Measurements from ENCODE around the gene PLA1A. TPM values are rescaled to one million over a fixed set of nuclear protein-coding genes. Genes with fewer than 3 reads are reported as not detected.
"Not testable (repeated sequence)": the region's sequence is repeated elsewhere in the genome, so short reads cannot be mapped to it uniquely, and the experiment has no call there.

The PLA1A gene
- total RNA-seq, 1 donor from 2014 or later: 13.1 TPM

DNA sequence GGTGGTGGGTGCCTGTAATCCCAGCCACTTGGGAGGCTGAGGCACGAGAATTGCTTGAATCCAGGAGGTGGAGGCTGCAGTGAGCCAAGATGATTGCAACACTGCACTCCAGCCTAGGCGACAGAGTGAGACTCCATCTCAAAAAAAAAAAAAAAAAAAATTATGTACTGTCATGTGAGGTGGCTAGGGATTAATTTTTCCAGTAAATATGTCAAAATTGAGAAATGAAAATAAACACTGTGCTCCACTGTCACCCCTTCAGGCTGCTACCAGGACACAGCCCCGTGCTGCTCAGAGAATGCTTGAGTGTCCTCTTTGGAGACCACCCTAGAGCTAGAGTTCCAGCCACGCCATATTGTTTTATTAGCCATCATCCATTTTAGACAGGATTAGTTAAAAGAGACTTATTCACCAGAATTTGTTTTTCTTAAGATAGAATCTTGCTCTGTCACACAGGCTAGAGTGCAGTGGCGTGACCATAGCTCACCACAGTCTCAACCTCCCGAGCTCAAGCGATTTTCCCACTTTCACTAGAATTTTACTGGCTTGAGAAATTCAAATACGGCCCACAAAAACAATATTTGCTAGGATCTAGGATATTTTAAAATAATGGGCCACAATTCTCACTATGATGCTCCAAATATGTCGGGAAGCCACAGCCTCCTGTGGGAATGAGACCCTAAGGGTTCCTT is 38.9 kb upstream of the PLA1A start:
- no peak for ATAC-seq
- intact Hi-C loops (cut with DNase I): no loop called here
- Histone ChIP-seq H3K36me3 (no peaks in the 10 kb centered on the region), H3K9me3 (no peaks in the 10 kb centered on the region), H3K4me3 (peak overlapping the region; percentile 29), H3K27me3 (ENCODE audit: low read depth) (no peaks in the 10 kb centered on the region), H3K4me1 (peaks cover 16% of the 10 kb centered on the region), H3K27ac (peak overlapping the region; percentile 14)
- no peak for DNase-seq
- TF ChIP-seq, protein P1, sequence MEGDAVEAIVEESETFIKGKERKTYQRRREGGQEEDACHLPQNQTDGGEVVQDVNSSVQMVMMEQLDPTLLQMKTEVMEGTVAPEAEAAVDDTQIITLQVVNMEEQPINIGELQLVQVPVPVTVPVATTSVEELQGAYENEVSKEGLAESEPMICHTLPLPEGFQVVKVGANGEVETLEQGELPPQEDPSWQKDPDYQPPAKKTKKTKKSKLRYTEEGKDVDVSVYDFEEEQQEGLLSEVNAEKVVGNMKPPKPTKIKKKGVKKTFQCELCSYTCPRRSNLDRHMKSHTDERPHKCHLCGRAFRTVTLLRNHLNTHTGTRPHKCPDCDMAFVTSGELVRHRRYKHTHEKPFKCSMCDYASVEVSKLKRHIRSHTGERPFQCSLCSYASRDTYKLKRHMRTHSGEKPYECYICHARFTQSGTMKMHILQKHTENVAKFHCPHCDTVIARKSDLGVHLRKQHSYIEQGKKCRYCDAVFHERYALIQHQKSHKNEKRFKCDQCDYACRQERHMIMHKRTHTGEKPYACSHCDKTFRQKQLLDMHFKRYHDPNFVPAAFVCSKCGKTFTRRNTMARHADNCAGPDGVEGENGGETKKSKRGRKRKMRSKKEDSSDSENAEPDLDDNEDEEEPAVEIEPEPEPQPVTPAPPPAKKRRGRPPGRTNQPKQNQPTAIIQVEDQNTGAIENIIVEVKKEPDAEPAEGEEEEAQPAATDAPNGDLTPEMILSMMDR (IDR thresholded peaks at IDR 0.05): no peak

DNA sequence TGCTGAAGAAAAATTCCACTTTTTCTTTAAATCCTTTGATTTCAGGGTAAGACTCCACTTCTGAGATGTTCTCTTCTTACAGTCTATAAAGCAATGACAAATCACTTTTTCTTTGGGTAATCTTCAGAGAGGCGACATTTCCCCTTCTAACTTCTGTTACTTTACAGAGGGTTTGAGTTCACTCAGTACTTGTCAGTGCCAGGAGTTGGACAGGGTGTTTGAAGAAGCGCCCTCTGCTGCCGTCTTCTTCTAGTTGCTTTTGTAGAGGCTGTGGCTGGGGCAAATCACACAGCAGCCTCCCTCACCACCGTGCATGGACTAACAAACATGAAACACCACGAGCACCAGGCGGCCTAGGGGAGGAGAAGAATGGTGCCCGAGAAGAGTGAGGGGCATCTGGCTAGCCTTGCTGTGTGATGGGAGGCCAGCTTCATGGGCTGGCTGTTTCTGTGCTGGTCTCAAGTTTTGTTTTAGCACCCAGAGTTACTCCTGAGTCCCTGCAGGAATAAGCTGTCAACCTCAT is 38.2 kb upstream of the PLA1A start, which contains the start of gene CD80:
Gene CD80, minus strand, starts transcription at position 174 of the 523 bp plus-strand sequence. CDS start 1,886 bp downstream, outside the sequence.
- intact Hi-C loops (cut with DNase I): no loop called here
- peak; percentile 59 for DNase-seq
- H3K4me3 ChIP-seq: peak within 1 kb of the TSS; percentile 29

DNA sequence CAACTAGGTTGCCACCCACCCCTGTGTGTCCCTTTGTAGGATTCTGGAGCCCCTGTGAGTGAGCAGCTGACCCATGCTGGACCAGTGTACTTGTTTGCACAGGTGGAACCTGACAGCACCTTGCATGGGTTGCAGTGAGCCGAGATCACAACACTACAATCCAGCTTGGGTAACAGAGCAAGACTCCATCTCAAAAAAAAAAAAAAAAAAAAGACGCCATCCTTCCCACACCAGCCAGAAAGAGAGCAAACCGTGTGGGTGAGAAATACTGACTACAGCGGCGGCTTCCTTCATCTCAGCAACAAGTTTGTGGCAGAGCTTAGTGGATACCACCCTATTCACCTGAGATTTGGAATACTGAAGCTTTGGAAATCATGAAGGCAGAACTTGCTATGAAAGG is 37.5 kb upstream of the PLA1A start:
- DNase-seq: no peak
- Histone ChIP-seq H3K4me3 (no peak overlapping the region), H3K4me1 (peaks cover 16% of the 10 kb centered on the region), H3K36me3 (no peaks in the 10 kb centered on the region), H3K9me3 (peaks cover 4% of the 10 kb centered on the region), H3K27me3 (ENCODE audit: low read depth) (no peaks in the 10 kb centered on the region), H3K27ac (no peak overlapping the region)
- TF ChIP-seq, protein P1 (IDR thresholded peaks at IDR 0.05): no peak
- ATAC-seq: no peak
- intact Hi-C loops (cut with DNase I): no loop called here

More for the DNA sequence above, 38.2 kb upstream of the PLA1A start, which contains the start of gene CD80:
- peak; percentile 82 for ATAC-seq
- Histone ChIP-seq H3K9me3 (peaks cover 4% of the 10 kb centered on the region), H3K36me3 (no peaks in the 10 kb centered on the region), H3K4me1 (peaks cover 16% of the 10 kb centered on the region), H3K27me3 (ENCODE audit: low read depth) (no peaks in the 10 kb centered on the region), H3K27ac (peak within 1 kb of the TSS; percentile 14)
- TF ChIP-seq, protein P1 (IDR thresholded peaks at IDR 0.05): peak; percentile 41

DNA sequence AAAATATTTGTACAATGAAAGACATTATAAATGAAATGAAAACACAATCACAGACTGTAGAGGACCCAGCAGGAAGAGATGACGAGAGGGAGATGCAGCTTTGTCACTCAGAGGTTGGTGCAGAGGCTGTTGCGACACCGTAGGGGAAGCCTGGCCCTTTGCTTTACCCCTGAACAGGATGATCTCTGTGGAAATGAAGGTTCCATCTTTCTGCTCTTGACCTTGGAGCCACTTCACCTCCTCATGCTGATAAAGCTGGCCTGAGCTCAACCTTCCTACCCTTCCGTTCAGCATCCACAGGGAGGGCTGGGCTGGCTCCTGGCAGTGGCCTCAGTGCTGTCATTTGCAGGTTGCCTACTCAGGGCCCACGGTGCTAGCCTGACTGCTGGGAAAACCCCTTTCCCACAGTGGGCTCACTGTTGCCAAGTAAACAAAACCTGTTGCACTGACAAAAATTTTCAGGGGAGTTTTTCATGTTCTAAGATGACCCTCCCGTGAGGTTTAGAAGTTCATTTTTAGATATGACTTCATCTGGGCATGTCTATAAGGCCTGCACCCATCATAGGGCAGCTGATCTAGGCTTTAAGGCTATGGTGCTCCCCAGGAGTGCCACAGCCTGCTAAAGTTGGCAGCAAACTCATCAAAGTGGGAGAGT is 35.3 kb upstream of the PLA1A start:
- ATAC-seq (peak; percentile 74 to 77), DNase-seq (no peak)
- Histone ChIP-seq H3K4me1 (peaks cover 9% of the 10 kb centered on the region), H3K27me3 (ENCODE audit: low read depth) (no peaks in the 10 kb centered on the region), H3K36me3 (no peaks in the 10 kb centered on the region), H3K4me3 (no peak overlapping the region), H3K9me3 (peaks cover 4% of the 10 kb centered on the region), H3K27ac (no peak overlapping the region)
- intact Hi-C loops (cut with DNase I): no loop called here
- TF ChIP-seq, protein P1 (IDR thresholded peaks at IDR 0.05): no peak

DNA sequence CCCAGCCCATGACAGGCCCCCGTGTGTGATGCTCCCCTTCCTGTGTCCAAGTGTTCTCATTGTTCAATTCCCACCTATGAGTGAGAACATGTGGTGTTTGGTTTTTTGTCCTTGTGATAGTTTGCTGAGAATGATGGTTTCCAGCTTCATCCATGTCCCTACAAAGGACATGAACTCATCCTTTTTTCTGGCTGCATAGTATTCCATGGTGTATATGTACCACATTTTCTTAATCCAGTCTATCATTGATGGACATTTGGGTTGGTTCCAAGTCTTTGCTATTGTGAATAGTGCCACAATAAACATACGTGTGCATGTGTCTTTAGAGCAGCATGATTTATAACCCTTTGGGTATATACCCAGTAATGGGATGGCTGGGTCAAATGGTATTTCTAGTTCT is 34.4 kb upstream of the PLA1A start:
- ATAC-seq; intact Hi-C loops (cut with DNase I); H3K4me1 ChIP-seq; H3K9me3 ChIP-seq; H3K36me3 ChIP-seq; H3K27ac ChIP-seq; H3K27me3 ChIP-seq (ENCODE audit: low read depth); DNase-seq; H3K4me3 ChIP-seq: not testable (repeated sequence)

- ATAC-seq (peak; percentile 54 to 70), DNase-seq (no peak)
- H3K27ac ChIP-seq: no peak overlapping the region
- no peaks in the 10 kb centered on the region for H3K36me3 ChIP-seq
- H3K9me3 ChIP-seq: peaks cover 3% of the 10 kb centered on the region
- intact Hi-C loops (cut with DNase I): no loop called here
- no peak overlapping the region for H3K4me3 ChIP-seq
- TF ChIP-seq, protein P1 (IDR thresholded peaks at IDR 0.05): no peak
- peaks cover 11% of the 10 kb centered on the region for H3K4me1 ChIP-seq
- no peaks in the 10 kb centered on the region for H3K27me3 ChIP-seq (ENCODE audit: low read depth)
Measured at GRCh38 chr3:119569156-119569555, 28.5 kb upstream of the PLA1A start.

Measured in lower lobe of right lung (tissue), 2 donors.